GM19397 (cell line): ENCODE data around the gene SYT4.

ENCODE experiments used
- ATAC-seq: cut with Tn5 transposase; IDR thresholded peaks from one replicate; pipeline ENCODE4 v1.9.1; 2021; ENCODE audit warnings: mild to moderate bottlenecking, moderate library complexity; ENCODE audit not compliant: unreplicated experiment

SYT4 gene

DNA sequence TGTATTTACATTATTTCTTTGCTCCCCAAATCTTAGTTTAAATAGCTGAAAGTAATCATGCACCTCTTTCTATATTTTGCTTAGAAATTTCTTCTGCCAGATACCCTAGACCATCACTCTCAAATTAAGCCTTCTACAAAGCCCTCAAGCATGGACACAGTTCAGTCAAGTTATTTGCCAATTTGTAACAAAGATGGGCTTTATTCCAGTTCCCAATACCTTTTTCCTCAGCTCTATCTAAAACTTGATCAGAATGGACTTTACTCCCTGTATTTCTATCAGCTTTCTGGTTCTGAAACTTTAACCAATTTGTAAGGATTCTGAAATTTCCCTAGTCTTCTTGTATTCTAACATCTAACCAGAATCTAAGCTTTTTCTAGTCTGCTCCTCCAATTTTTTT, 56.6 kb downstream of the SYT4 start:
- no peak for ATAC-seq
